GM18861 (cell line): Measurements from ENCODE around the gene WNT7A.
"Not testable (repeated sequence)": the region's sequence is repeated elsewhere in the genome, so short reads cannot be mapped to it uniquely, and the experiment has no call there.

Experiments
- ATAC-seq: cut with Tn5 transposase; IDR thresholded peaks from one replicate; pipeline ENCODE4 v1.9.1; 2021; ENCODE audit not compliant: unreplicated experiment

Gene WNT7A

GRCh38 chr3:13866041-13866965 lies 13.6 kb downstream of the WNT7A start:
- no peak for ATAC-seq

DNA sequence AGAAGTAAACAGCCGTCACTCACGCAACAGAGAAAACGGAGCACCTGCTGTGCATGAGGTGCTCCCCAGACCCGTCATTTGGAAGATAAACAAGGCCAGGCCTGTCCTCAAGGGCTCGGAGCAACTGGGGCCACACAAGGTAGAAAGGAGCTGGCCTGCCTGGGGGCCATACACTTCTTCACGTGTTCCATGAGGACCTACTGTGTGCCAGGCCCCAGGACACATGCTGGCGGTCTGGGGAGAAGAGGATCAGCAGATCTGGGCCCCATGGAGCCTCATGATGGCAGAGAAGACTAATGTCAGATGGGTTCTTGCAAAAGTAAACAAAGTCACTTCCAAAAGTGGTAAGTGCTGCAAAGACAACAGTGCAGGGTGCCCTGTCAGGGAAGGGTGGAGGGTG lies 14.3 kb downstream of the WNT7A start:
- no peak for ATAC-seq

GRCh38 chr3:13865106-13865505 lies 14.8 kb downstream of the WNT7A start:
- ATAC-seq = no peak

GRCh38 chr3:13863965-13864595 lies 15.8 kb downstream of the WNT7A start:
- ATAC-seq = no peak

DNA sequence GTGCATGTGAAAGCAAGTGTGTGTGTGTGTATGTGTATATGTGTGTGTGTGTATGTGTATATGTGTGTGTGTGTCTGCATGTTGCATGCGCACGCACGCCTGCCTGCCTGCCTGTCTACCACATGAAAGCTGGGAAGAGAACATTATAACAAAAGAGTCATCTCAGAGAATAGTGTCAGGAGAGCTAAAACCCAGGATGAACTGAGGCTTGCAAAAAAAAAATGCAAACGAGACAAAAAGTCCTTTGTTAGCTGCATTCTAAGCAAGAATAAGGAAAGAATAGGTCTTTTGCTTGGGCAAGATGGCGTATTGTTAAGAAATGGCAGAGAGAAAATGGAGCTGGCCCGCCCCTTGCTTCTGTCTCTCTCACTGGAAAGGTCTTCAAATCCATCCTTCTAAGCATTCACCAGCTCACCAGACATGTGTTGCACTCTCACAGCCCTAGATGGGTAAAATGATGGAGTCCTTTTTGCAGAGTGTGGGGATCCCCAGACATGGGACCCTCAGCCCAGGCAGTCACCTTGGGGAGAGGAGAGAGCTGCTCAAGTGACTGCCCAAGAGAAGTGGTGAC lies 16.4 kb downstream of the WNT7A start:
- ATAC-seq = no peak

DNA sequence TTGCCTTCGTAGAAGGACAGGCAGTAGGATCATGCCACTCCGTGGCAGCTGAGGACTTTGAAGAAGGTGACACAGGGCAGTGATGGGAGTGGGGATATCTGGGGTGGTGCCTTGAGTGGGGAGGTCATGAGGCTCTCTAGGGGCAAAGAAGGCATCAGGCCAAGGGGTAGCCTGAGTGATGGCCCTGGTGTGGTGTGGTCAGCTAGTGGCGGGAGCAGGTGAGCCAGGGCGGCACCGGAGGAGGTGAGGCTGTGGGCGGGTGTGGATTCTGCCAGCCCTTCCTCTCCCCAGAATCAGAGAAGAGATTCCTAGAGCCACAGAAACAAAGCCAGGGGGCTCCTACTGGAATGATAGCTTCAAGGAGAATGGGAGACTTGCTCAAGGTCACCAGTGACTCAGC lies 18.4 kb downstream of the WNT7A start:
- ATAC-seq = no peak

- no peak for ATAC-seq
Measured at GRCh38 chr3:13860001-13860400, 19.9 kb downstream of the WNT7A start.

GRCh38 chr3:13858768-13859520 lies 20.9 kb downstream of the WNT7A start:
- no peak for ATAC-seq

DNA sequence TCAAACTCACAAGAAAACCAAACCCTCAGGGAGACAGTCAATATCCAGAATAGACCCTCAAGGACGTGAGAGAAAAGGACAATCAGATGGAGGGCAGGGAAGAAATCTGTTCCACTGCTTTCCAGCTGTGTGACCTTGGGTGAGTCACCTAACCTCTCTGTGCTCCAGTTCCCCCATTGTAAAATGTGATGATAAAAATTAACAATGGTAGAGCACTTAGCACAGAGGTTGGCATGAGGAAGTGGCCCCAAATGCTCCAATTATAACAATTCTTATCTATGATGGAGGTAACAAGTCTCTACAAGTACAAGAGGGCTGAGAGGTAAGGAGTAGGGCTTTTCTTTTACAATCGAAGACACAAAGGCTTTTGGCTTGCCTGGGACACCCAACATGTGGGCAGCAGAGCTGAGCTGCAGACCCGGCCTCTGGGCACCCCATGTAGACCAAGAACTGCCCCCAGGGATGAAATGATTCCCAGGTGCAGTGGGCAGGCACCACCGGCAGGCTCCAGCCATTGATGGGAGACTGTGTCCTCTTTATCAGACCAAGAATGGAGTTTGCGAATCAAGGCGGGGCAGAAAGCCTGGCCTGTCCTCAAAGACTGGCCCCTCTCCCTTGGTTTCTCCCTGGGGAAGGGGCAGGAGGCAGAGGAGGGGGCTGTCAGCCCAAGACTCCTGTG lies 22.0 kb downstream of the WNT7A start:
- ATAC-seq = no peak

DNA sequence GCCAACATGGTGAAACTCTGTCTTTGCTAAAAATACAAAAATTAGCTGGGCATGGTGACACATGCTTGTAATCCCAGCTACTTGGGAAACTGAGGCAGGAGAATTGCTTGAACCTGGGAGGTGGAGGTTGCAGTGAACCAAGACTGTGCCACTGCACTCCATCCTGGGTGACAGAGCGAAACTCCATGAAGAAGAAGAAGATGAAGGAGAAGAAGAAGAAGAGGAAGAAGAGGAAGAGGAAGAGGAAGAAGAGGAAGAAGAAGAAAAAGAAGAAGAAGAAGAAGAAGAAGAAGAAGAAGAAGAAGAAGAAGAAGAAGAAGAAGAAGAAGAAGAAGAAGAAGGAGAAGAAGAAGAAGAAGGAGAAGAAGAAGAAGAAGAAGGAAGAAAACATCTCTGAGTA lies 23.2 kb downstream of the WNT7A start:
- ATAC-seq = not testable (repeated sequence)

DNA sequence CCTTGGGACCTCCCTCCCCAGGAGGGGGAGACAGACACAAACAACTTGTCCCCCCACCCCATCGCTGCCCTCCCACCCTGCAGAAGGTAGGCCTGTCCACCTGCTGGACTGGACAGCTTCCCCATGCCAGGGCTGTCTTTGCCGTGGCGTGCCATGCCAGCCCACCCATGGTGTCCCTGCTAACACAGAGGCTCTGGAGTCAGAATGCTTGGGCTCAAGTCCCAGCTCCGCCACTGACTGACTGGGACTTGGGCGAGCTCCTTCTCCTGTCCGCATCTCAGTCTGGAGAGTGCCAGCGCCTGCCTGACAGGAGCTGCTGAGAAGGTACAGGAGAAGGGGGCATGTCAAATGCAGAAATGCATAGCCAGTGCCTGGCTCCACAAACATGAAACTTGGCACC lies 23.9 kb downstream of the WNT7A start:
- no peak for ATAC-seq

DNA sequence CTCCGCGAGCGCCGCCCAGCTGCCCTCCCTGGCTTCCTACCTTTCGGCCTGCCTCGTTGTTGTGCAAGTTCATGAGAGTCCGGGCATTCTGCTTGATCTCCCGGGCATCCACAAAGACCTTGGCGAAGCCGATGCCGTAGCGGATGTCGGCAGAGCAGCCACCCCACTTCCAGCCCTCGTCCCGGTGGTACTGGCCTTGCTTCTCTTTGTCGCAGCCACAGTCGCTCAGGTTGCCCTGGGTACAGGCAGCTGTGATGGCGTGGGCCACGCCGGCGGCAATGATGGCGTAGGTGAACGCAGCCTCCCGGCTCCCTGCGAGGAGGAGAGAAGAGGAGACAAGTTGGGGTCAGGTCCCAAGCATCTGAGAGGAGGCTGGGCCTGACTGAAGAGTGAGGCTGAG lies 25.4 kb downstream of the WNT7A start:
- ATAC-seq = no peak

DNA sequence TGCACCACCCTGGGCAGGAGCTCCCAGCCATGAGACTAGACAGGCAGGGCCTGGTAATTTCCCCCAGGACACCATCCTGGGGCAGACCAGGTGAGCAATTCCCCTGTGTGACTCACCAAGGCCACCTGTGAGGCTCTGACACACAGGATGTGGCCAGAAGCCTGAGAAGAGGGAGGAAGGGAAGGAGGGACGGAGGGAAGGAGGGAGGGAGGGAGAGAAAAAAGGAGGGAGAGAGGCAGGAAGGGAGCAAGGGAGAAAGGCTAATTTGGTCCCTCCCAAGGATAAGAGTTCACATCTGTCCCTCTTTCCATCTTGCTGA lies 25.9 kb downstream of the WNT7A start:
- no peak for ATAC-seq

- ATAC-seq = no peak
Measured at GRCh38 chr3:13853256-13853977, 26.5 kb downstream of the WNT7A start.

- no peak for ATAC-seq
Measured at GRCh38 chr3:13852638-13853009, 27.2 kb downstream of the WNT7A start.

GRCh38 chr3:13851997-13852637 lies 27.8 kb downstream of the WNT7A start:
- ATAC-seq = no peak

DNA sequence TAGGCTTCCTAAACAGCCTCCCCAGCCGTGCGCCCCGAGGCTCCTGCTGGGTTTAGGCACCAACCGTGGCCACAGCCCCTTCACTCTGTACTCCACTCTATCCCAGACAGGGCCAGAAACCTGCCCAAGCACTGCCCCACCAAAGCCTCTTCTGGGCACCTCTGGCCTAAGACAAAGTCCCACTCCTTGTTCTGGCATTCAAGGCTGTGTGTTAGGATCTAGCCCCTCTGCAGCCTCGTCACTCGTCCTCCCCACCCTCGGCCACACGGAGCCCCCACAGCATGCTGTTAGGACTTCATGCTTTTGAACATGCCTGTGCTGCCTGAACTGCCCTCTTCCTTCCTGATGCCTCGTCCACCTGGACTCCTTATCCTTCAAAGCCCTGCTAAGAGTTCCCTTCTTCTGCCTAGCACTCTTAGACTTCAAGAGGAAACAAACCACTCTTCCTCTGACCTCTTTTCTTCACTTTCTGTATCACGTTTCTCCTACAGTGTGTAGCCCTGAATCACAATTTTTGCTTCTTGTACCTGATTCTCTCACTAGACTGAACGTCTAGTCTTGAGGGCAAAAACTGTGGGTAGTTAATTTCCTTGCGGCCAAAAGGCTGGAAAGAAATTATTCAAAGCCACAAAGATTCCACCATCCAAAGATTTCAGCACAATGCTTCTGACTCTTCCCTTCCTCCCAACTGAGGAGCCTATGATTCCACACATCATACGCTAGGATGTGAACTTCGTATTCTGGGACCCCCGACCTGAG lies 28.6 kb downstream of the WNT7A start:
- ATAC-seq = no peak

DNA sequence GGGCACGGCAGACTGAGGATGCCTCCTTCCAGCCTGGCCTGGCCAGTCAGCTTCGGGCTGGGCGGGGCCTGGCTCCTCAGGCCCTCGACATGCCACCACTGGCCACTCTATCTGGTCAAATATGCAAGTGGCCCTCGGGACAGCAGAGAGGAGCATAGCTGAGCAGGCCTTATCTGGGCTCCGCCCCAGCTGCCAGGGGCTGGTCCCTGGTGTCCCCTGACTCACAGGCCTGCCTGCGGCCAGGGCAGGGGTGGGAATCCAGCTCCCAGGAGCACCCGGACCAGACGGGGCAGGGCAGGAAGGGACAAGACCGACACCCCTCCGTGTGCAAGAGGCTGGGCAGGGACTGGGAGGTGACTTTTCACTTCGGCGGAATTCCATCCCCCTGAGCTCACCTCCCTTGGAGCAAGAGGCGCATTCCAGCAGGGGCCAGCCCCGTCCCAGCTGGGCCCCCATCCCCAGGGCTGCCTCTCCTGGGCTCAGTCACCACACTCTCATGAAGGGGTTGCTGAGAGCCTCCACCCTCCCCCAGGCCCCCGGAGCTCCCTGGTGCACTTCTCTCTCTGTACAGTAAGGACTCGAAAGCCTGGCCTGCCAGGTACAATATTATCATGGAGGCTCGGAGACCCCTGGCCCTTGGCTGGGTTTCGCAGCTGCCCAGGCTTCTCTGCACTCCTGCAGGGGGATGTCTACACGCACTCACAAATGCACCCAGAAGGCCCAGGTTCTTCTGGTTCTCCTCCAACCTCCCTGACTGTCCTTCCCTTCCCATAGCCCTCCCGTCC lies 29.5 kb downstream of the WNT7A start:
- no peak for ATAC-seq
